Duodenal mucosa (tissue), 2 donors: ENCODE results near the gene SVOPL.

ENCODE experiments used
- H3K27ac ChIP-seq: one replicate; pipeline ENCODE4 v1.7.0; 2013; ENCODE audit warnings: low read depth, low read length
- H3K27me3 ChIP-seq, 2 donors: one replicate each; pipeline ENCODE4 v1.7.0; 2013; ENCODE audit warnings: low read length in 2 of 2, control low read depth in 1 of 2; ENCODE audit not compliant: insufficient read depth in 2 of 2, control insufficient read depth in 1 of 2
- H3K36me3 ChIP-seq, 2 donors: one replicate each; pipeline ENCODE4 v1.7.0; 2013; ENCODE audit warnings: low read length in 2 of 2, control low read depth in 1 of 2; ENCODE audit not compliant: insufficient read depth in 2 of 2, control insufficient read depth in 1 of 2
- H3K4me1 ChIP-seq, 2 donors: one replicate each; pipeline ENCODE4 v1.7.0; 2013; ENCODE audit warnings: low read length in 2 of 2, control low read depth in 1 of 2; ENCODE audit not compliant: insufficient read depth in 2 of 2, control insufficient read depth in 1 of 2
- H3K4me3 ChIP-seq, 2 donors: one replicate each; pipeline ENCODE4 v1.7.0; 2013; ENCODE audit warnings: low read length in 2 of 2, low read depth in 1 of 2
- H3K9ac ChIP-seq, 2 donors: one replicate each; pipeline ENCODE4 v1.7.0; 2013; ENCODE audit warnings: low read length in 2 of 2, low read depth in 1 of 2
- H3K9me3 ChIP-seq, 2 donors: one replicate each; pipeline ENCODE4 v1.7.0; 2013; ENCODE audit warnings: low read length in 2 of 2, control low read depth in 1 of 2; ENCODE audit not compliant: control insufficient read depth in 1 of 2

Gene SVOPL

GRCh38 chr7:138662991-138663320 lies 38.2 kb downstream of the SVOPL start:
- Histone ChIP-seq H3K27me3 (no peaks in the 10 kb centered on the region), H3K36me3 (no peaks in the 10 kb centered on the region)

GRCh38 chr7:138662076-138662990 lies 38.8 kb downstream of the SVOPL start:
- H3K27me3 ChIP-seq = no peaks in the 10 kb centered on the region
- no peak overlapping the region for H3K4me3 ChIP-seq
- no peaks in the 10 kb centered on the region for H3K36me3 ChIP-seq
- H3K27ac ChIP-seq = no peak overlapping the region
- no peaks in the 10 kb centered on the region for H3K9me3 ChIP-seq
- peaks cover 0 to 4% of the 10 kb centered on the region in 2 donors for H3K4me1 ChIP-seq
- no peak overlapping the region for H3K9ac ChIP-seq

More at GRCh38 chr7:138662991-138663320, 38.2 kb downstream of the SVOPL start:
- no peak overlapping the region for H3K4me3 ChIP-seq
- peaks cover 0 to 4% of the 10 kb centered on the region in 2 donors for H3K4me1 ChIP-seq
- no peaks in the 10 kb centered on the region for H3K9me3 ChIP-seq
- H3K27ac ChIP-seq = no peak overlapping the region
- H3K9ac ChIP-seq = no peak overlapping the region

GRCh38 chr7:138661069-138661635 lies 40.0 kb downstream of the SVOPL start:
- no peaks in the 10 kb centered on the region for H3K36me3 ChIP-seq
- H3K9ac ChIP-seq = no peak overlapping the region
- H3K4me3 ChIP-seq = no peak overlapping the region
- H3K27ac ChIP-seq = no peak overlapping the region
- no peaks in the 10 kb centered on the region for H3K9me3 ChIP-seq
- H3K27me3 ChIP-seq = no peaks in the 10 kb centered on the region
- peaks cover 0 to 4% of the 10 kb centered on the region in 2 donors for H3K4me1 ChIP-seq

GRCh38 chr7:138658889-138659288 lies 42.3 kb downstream of the SVOPL start:
- H3K27me3 ChIP-seq = no peaks in the 10 kb centered on the region
- no peak overlapping the region for H3K9ac ChIP-seq
- H3K4me3 ChIP-seq = no peak overlapping the region
- peaks cover 0 to 5% of the 10 kb centered on the region in 2 donors for H3K9me3 ChIP-seq
- H3K36me3 ChIP-seq = no peaks in the 10 kb centered on the region
- no peaks in the 10 kb centered on the region for H3K4me1 ChIP-seq
- H3K27ac ChIP-seq = no peak overlapping the region

DNA sequence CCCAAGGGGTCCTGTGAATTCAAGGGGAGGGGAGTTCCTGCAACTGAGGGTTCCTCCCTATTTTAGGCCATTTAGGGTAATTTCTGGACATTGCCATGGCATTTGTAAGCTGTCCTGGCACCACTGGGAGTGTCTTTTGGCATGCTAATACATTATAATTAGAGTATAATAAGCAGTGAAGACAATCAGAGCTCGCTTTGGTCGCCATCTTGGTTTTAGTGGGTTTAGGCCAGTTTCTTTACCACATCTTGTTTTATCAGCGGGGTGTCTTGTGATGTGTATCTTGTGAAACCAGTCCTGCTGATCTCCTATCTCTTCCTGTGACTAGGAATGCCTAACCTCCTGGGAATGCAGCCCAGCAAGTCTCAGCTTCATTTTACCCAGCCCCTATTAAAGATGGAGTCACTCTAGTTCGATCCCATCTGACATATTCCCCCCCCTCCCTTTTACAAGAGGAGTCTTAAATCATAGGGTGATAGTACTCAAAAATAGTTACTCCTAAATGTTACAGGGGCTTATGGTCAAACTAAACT lies 43.2 kb downstream of the SVOPL start:
- Histone ChIP-seq H3K27ac (no peak overlapping the region), H3K36me3 (no peaks in the 10 kb centered on the region), H3K27me3 (no peaks in the 10 kb centered on the region), H3K9me3 (peaks cover 0 to 5% of the 10 kb centered on the region in 2 donors), H3K4me1 (no peaks in the 10 kb centered on the region), H3K4me3 (no peak overlapping the region), H3K9ac (no peak overlapping the region)

GRCh38 chr7:138656952-138657351 lies 44.2 kb downstream of the SVOPL start:
- Histone ChIP-seq H3K27me3 (no peaks in the 10 kb centered on the region), H3K4me3 (no peak overlapping the region), H3K36me3 (no peaks in the 10 kb centered on the region), H3K4me1 (no peaks in the 10 kb centered on the region), H3K9ac (no peak overlapping the region), H3K27ac (no peak overlapping the region), H3K9me3 (peaks cover 0 to 5% of the 10 kb centered on the region in 2 donors)

DNA sequence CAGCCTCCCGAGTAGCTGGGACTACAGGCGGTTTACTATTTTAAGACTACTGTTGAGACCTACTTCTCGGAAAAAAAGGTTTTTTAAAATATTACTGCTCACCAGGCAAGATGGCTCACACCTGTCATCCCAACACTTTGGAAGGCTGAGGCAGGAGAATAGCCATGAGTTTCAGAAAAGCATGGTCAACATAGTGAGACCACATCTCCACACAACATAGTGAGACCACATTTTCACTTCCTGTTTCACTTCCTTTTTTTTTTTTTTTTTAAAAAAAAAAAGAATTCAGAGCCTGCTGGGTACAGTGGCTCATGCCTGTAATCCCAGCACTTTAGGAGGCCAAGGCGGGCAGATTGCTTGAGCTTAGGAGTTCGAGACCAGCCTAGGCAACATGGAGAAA lies 46.5 kb downstream of the SVOPL start:
- Histone ChIP-seq H3K9ac (no peak overlapping the region), H3K4me1 (no peaks in the 10 kb centered on the region), H3K27me3 (no peaks in the 10 kb centered on the region), H3K36me3 (no peaks in the 10 kb centered on the region), H3K27ac (no peak overlapping the region), H3K9me3 (peaks cover 0 to 5% of the 10 kb centered on the region in 2 donors), H3K4me3 (no peak overlapping the region)

- Histone ChIP-seq H3K9me3 (peaks cover 0 to 3% of the 10 kb centered on the region in 2 donors), H3K4me1 (no peaks in the 10 kb centered on the region), H3K27ac (no peak overlapping the region), H3K36me3 (no peaks in the 10 kb centered on the region), H3K27me3 (no peaks in the 10 kb centered on the region), H3K9ac (no peak overlapping the region), H3K4me3 (no peak overlapping the region)
Measured at GRCh38 chr7:138649506-138649905, 51.7 kb downstream of the SVOPL start.

GRCh38 chr7:138645284-138645683 lies 55.9 kb downstream of the SVOPL start:
- Histone ChIP-seq H3K36me3 (no peaks in the 10 kb centered on the region), H3K9ac (no peak overlapping the region), H3K9me3 (no peaks in the 10 kb centered on the region), H3K27ac (no peak overlapping the region), H3K4me1 (no peaks in the 10 kb centered on the region), H3K4me3 (no peak overlapping the region), H3K27me3 (no peaks in the 10 kb centered on the region)

GRCh38 chr7:138632826-138633602 lies 68.1 kb downstream of the SVOPL start:
- Histone ChIP-seq H3K4me1 (no peaks in the 10 kb centered on the region), H3K27ac (no peak overlapping the region), H3K4me3 (no peak overlapping the region), H3K9ac (no peak overlapping the region), H3K9me3 (no peaks in the 10 kb centered on the region), H3K36me3 (no peaks in the 10 kb centered on the region), H3K27me3 (no peaks in the 10 kb centered on the region)
